ENCODE measurements around the gene SLC35F6.
A peak's percentile ranks its signal among the peaks of the same experiment; 100 is the strongest.

Gene SLC35F6

DNA sequence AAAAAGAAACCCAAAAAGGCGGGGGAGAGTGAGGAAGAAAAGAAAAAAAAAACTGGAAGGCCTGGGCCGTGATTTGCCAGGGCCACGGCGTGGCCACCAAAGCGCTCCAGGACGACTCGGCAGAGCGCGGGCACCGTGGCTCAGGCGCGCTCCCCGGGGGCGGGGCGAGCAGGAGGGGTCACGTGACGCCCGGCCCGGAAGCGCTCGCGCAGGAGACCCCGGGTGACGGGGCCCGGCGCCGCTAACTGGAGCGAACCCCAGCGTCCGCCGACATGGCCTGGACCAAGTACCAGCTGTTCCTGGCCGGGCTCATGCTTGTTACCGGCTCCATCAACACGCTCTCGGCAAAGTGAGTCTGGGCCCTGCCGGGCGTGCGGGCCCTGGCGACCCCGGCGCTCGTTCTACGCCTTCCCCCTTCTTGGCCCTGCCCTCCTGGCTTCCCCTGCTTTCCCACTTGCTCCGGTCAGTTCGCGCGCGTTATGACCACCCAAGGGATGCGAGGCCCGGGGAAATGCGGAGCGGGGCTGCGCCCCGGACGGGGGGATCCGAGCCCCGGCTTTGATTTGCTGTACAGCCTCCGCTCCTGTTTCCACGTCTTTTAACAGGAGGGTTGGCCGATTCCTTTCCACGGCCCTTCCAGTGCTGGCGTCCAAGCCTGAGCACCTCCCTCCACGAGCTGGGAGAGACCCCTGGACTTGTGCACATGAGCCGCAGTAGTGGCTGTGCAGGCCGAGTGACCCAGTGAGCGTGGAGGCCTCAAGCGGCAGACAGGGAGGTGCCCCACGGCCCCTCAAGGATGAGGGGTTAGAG is at the start of gene SLC35F6:
Gene SLC35F6 (plus strand): TSS at position 207 of the 810 bp plus-strand sequence. CDS start 66 bp downstream, at position 273.
- peak; percentile 96 for DNase-seq (ENCODE audit: low spot score)

- no peak for DNase-seq (ENCODE audit: low spot score)
Observed at GRCh38 chr2:26715528-26716270, 48.4 kb upstream of the SLC35F6 start.

DNA sequence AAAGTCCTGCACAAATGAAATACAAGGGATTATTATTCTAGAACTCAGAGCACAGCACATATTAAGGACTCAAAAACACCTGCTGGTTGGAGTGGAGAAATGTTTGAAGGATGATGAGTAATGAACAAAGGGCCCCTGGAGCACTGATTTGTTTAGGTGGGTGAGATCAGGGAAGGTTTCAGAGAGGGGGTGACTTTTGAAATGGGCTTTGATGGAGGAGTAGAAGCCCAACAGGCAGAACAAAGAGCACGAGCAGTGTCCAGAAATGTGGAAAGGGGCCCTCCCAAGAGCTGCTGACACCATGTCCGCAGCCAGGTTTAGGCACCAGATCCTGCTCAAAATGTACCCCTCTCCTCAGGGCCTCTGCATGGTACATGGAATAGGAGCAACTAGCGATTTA is 47.7 kb upstream of the SLC35F6 start:
- DNase-seq (ENCODE audit: low spot score), result no peak

DNA sequence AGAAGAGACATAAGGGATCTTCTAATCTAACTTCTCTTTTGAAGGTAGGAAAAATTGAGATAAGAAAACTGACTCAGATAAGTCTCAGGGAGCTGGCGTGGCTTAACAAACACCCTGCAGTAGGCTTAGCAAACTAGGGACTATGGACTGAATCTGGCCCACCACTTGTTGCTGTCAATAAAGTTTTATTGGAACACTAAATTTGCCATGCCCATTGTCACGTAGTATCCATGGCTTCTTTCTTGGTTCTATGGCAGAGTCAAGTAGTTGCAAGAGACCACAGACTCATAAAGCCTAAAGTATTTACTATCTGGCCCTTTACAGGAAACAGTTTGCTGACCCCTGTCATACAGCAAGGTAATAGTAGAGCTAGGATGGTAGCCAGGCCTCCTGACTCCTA is 47.3 kb upstream of the SLC35F6 start:
- DNase-seq (ENCODE audit: low spot score), result no peak

DNA sequence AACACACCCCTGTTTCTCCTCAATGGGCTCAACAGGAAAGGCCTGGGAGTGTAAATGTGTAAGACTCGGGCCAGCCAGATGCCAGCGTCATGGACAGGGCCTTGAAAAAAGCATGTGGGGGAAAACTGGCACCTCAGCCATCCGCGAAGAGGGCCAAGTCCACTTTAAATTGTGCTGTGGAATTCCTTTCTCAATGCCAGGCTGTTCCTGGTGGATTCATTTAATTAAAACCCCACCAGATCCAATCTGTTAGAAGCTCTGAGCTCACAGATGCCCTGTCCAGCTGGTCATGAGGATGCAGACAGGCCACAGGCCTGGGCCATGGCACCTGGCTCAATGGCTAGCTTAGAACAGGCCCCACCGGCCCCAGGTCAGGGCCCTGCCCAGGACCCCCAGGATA is 46.7 kb upstream of the SLC35F6 start:
- DNase-seq (ENCODE audit: low spot score), result no peak

GRCh38 chr2:26718949-26719686 is 45.0 kb upstream of the SLC35F6 start:
- DNase-seq (ENCODE audit: low spot score), result no peak

DNA sequence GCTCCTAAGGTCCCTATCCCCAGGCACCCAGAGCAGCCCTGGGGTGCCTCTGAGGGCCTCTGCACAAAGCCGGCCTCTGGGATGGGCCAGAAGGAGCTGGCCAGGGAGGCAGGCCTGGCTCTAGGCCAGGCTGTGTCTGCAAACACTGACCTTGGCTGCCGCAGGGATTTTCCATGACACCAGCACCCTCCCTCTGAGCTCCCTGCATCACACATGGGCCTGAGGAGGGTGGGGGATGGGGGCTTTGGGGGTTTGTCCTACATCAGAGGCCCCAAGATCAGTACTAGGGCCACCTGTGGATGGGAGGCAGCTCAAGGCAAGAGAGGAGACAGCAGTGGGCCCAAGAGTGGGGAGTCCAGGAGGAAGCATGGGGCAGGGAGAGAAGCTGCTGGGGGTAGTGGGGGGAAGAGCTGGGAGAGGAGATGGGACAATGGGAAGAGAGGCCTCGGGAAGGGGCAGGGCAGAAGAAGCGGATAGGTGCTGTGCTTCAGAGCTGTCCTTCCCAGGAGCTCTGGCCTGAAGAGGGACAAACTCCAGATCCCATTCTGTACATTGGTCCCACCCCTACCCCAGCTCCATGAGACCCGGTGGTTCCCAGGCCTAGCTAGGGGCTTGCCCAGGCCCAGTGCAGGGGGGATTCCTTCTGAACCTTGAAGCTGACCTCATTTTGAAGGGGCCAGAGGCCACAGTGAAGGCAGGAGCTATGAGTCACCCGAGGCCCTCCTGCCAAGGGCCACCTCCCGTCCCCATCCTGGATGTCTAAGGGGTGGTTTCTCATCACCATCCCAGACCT is 43.6 kb upstream of the SLC35F6 start:
- peak; percentile 77 for DNase-seq (ENCODE audit: low spot score)

GRCh38 chr2:26721115-26722032 is 42.7 kb upstream of the SLC35F6 start:
- DNase-seq (ENCODE audit: low spot score), result no peak

DNA sequence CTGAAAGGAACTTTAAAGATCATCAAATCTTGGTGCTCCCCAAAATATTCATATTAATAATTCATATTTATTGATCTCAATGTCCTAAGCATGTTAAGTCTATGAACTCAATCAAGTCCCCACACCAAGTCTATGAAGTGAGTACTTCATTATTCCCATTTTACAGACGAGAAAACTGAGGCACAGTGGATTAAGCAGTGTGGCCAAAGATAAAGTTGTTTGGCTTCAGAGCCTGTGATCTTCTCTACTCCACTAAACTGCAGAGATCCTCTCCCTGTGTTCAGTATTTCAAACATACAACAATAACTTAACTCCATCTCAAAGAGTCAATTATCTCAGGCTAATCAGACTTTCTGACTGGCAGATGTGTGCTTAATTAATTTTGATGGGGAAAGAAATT is 41.8 kb upstream of the SLC35F6 start:
- no peak for DNase-seq (ENCODE audit: low spot score)

- no peak for DNase-seq (ENCODE audit: low spot score)
Observed at GRCh38 chr2:26722911-26723310, 41.2 kb upstream of the SLC35F6 start.

DNA sequence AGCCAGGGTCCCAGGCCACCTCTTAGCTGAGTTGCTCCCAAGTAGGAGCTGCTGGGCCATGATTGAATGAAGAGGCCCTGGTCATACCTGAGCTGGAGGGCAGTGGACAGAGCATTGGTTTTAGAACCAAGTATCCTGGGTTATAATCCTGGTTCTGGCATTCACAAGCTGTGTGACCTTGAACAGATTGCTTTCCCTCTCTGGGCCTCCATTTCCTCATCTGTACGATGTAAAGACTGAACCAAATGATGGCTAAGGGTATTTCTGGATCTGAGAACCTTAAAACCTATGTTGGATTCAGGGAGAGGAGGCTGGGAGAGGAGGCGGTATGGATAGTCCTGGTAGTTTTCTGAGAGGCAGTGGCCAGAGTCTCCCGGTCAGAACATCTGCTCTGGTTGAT is 40.6 kb upstream of the SLC35F6 start:
- no peak for DNase-seq (ENCODE audit: low spot score)

DNA sequence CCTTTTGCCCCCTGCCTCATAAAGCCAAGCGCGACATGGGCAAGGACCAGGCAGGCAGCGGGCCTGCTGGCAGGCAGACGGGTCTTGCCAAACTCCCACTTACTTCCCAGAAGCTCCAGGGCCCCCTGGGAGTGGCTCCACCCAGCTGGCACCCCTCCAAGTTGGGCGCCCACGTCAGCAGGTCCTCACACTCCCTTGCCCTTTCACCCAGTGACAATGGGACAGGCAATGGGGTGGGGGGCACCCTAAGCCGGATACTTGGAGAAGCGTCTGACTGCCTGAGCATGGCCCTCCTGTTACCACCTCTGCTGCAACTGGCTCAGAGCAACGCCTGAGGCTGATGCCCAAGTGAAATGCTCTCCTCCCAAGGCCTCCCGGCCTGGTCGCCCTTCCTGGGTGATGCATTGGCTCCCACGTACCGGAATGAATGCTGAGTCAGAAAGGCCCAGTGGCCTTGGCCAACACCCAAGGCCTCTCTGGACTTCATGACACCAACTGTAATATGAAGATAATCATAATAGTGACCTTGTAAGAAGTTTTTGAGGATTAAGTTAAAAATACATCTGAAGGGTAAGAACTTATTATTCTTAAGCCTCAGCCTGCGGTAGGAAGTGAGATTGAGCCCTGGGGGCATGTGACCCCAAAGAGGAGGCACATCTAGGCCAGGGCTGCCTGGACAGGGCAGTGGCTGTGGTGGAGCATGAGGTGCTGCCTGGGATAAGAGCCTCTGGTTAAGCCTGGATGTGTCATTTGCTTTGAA is 39.9 kb upstream of the SLC35F6 start:
- peak; percentile 76 for DNase-seq (ENCODE audit: low spot score)

- DNase-seq (ENCODE audit: low spot score), result no peak
Observed at GRCh38 chr2:26724784-26725520, 39.1 kb upstream of the SLC35F6 start.

GRCh38 chr2:26725521-26725820 is 38.6 kb upstream of the SLC35F6 start:
- no peak for DNase-seq (ENCODE audit: low spot score)

DNA sequence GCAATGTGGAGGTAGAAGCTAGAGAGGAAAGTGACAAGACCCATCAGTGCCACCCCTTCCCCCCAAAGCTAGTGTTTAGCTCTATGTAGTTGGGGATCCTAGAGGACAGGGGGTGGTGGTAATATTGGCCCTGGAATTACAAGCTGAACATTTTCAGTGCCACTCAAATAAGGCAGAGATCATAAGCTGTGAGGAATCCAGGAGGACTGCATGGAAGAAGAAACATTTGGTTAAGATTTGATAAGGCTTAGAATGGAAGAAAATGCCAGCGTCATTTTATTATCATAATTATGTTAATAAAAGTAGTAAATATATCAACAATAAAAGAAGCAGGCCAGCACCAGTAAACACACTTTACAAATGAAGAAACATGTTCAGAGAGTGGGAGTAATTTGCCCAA is 37.9 kb upstream of the SLC35F6 start:
- DNase-seq (ENCODE audit: low spot score), result no peak

- DNase-seq (ENCODE audit: low spot score), result peak; percentile 65
Observed at GRCh38 chr2:26727641-26728561, 36.2 kb upstream of the SLC35F6 start.

GRCh38 chr2:26729311-26729710 is 34.8 kb upstream of the SLC35F6 start:
- DNase-seq (ENCODE audit: low spot score), result no peak

Measured in AG20443 (cell line).